Measurements from ENCODE around the gene ZNF587. TPM values are rescaled to one million over a fixed set of nuclear protein-coding genes. Genes with fewer than 3 reads are reported as not detected.
"Not testable (repeated sequence)": the region's sequence is repeated elsewhere in the genome, so short reads cannot be mapped to it uniquely, and the experiment has no call there.

Gene ZNF587
- total and polyA plus RNA-seq, 4 donors: 6.7 to 44.4 (median 15.8) TPM

DNA sequence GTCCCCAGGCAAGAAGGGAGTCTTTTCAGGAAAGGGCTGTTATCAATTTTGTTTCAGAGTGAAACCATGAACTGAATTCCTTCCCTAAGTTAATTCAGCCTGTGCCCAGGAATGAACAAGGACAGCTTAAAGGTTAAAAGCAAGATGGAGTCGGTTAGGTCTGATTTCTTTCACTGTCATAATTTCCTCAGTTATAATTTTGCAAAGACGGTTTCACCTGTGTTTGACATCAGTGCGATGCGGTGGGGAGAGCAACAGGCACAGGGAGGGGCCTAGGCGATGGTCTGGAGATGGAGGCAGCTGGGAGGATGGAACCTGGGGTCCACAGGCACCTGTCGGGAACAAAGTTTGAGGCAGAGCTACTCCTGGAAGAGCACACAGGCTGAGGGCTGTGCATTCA is 29.1 kb upstream of the ZNF587 start:
- H3K27me3 ChIP-seq (ENCODE audit: control insufficient read depth in 3 of 3, insufficient read depth in 3 of 3, low read length in 2 of 3): no peaks in the 10 kb centered on the region
- H3K27ac ChIP-seq (ENCODE audit: low read depth in 1 of 2, low read length in 1 of 2): no peak overlapping the region
- peak overlapping the region; percentile 86 for H3K4me3 ChIP-seq
- DNase-seq (no peak), ATAC-seq (ENCODE audit: insufficient read depth, low FRiP score) (no peak)
- TF ChIP-seq, protein P1, sequence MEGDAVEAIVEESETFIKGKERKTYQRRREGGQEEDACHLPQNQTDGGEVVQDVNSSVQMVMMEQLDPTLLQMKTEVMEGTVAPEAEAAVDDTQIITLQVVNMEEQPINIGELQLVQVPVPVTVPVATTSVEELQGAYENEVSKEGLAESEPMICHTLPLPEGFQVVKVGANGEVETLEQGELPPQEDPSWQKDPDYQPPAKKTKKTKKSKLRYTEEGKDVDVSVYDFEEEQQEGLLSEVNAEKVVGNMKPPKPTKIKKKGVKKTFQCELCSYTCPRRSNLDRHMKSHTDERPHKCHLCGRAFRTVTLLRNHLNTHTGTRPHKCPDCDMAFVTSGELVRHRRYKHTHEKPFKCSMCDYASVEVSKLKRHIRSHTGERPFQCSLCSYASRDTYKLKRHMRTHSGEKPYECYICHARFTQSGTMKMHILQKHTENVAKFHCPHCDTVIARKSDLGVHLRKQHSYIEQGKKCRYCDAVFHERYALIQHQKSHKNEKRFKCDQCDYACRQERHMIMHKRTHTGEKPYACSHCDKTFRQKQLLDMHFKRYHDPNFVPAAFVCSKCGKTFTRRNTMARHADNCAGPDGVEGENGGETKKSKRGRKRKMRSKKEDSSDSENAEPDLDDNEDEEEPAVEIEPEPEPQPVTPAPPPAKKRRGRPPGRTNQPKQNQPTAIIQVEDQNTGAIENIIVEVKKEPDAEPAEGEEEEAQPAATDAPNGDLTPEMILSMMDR (IDR thresholded peaks at IDR 0.05; ENCODE audit: control extremely low read depth, extremely low read depth): no peak
- H3K4me1 ChIP-seq (ENCODE audit: control insufficient read depth in 5 of 5, insufficient read depth in 5 of 5, low read length in 5 of 5): peaks cover 2 to 8% (median 3%) of the 10 kb centered on the region in 5 donors
- peaks cover 0 to 6% (median 0%) of the 10 kb centered on the region in 4 donors for H3K9me3 ChIP-seq (ENCODE audit: control insufficient read depth in 4 of 4, insufficient read depth in 3 of 4, low read length in 3 of 4)
- H3K36me3 ChIP-seq (ENCODE audit: control insufficient read depth in 4 of 4, insufficient read depth in 4 of 4, low read length in 4 of 4): peaks cover 0 to 7% (median 4%) of the 10 kb centered on the region in 4 donors
- peak overlapping the region in 1 of 2 donors; percentile 89 for H3K9ac ChIP-seq (ENCODE audit: insufficient read depth in 1 of 2, low read length in 2 of 2)
- WGBS, 2 donors: 78 to 92% methylated on average over 6 of the region's 6 CpGs

DNA sequence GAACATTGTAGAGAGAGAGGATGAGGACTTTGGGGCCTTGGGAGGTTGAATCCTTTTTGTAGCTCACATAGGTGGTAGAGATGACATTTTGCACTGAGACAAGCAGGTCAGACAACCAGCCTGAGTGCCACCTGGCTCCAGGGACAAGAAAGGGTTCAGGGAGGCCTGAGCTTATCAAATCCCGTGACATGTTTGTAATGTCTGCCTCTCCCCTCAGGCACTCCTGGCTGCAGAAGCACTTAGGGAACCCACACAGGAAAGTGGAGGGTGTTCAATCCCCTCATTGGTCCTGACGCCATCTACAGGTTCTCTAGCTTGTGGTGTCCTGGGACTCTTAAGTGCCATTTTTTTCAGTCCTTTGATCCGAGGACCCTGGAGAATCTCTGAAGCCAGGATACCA is 28.6 kb upstream of the ZNF587 start:
- H3K4me3 ChIP-seq; H3K9me3 ChIP-seq (ENCODE audit: control insufficient read depth in 4 of 4, insufficient read depth in 3 of 4, low read length in 3 of 4); H3K27me3 ChIP-seq (ENCODE audit: control insufficient read depth in 3 of 3, insufficient read depth in 3 of 3, low read length in 2 of 3); H3K36me3 ChIP-seq (ENCODE audit: control insufficient read depth in 4 of 4, insufficient read depth in 4 of 4, low read length in 4 of 4); H3K4me1 ChIP-seq (ENCODE audit: control insufficient read depth in 5 of 5, insufficient read depth in 5 of 5, low read length in 5 of 5); H3K9ac ChIP-seq (ENCODE audit: insufficient read depth in 1 of 2, low read length in 2 of 2); DNase-seq; H3K27ac ChIP-seq (ENCODE audit: low read depth in 1 of 2, low read length in 1 of 2); ATAC-seq (ENCODE audit: insufficient read depth, low FRiP score): not testable (repeated sequence)
- 55 to 67% methylated on average over 2 to 3 of the region's 3 CpGs for WGBS, 2 donors

DNA sequence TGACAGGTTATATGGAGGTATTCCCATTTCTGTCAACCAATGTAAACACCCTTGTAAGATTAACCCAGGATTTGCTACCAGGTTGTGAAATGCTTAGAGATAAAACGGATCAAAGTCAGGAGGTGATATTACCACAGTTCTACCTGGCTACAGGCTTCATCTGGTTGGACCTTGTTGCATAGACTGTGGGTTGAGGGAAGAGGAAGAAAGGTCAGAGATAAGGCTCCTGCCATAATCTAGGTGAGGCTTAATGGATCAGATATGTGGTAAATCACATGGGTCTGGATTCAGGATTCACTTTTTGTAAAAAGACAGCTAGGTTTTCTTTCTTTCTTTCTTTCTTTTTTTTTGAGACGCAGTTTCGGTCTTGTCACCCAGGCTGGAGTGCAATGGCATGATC is 28.2 kb upstream of the ZNF587 start:
- H3K9ac ChIP-seq (ENCODE audit: insufficient read depth in 1 of 2, low read length in 2 of 2); H3K27ac ChIP-seq (ENCODE audit: low read depth in 1 of 2, low read length in 1 of 2); H3K4me3 ChIP-seq; ATAC-seq (ENCODE audit: insufficient read depth, low FRiP score); H3K27me3 ChIP-seq (ENCODE audit: control insufficient read depth in 3 of 3, insufficient read depth in 3 of 3, low read length in 2 of 3); H3K36me3 ChIP-seq (ENCODE audit: control insufficient read depth in 4 of 4, insufficient read depth in 4 of 4, low read length in 4 of 4); DNase-seq; H3K4me1 ChIP-seq (ENCODE audit: control insufficient read depth in 5 of 5, insufficient read depth in 5 of 5, low read length in 5 of 5): not testable (repeated sequence)
- peaks cover 0 to 11% (median 0%) of the 10 kb centered on the region in 4 donors for H3K9me3 ChIP-seq (ENCODE audit: control insufficient read depth in 4 of 4, insufficient read depth in 3 of 4, low read length in 3 of 4)
- 89 to 97% methylated on average over 3 of the region's 3 CpGs for WGBS, 2 donors

DNA sequence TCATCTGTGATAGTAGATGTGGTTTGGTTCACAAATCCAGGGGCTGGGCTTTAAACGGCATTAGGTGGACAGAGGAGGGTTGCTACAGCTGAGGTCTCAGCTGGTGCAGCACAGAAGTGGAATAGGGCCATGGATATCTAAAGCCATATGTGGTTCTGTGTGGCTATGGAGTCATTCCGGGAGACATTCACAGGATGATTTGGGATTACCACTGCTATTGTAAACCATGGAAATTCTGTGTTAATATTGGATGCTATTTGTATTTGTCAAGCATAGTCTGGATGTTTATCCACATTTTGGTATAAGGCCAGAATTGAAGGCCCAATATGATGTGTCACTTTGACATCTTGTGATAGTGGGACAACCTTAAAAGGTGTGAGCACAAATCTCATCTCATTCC is 26.5 kb upstream of the ZNF587 start:
- not testable (repeated sequence) for H3K4me3 ChIP-seq; H3K27me3 ChIP-seq (ENCODE audit: control insufficient read depth in 3 of 3, insufficient read depth in 3 of 3, low read length in 2 of 3); H3K36me3 ChIP-seq (ENCODE audit: control insufficient read depth in 4 of 4, insufficient read depth in 4 of 4, low read length in 4 of 4); DNase-seq; H3K27ac ChIP-seq (ENCODE audit: low read depth in 1 of 2, low read length in 1 of 2); H3K4me1 ChIP-seq (ENCODE audit: control insufficient read depth in 5 of 5, insufficient read depth in 5 of 5, low read length in 5 of 5); ATAC-seq (ENCODE audit: insufficient read depth, low FRiP score); H3K9ac ChIP-seq (ENCODE audit: insufficient read depth in 1 of 2, low read length in 2 of 2)
- H3K9me3 ChIP-seq (ENCODE audit: control insufficient read depth in 4 of 4, insufficient read depth in 3 of 4, low read length in 3 of 4): peaks cover 0 to 15% (median 0%) of the 10 kb centered on the region in 4 donors
- WGBS, 2 donors: 63 to 76% methylated on average over 2 of the region's 2 CpGs

DNA sequence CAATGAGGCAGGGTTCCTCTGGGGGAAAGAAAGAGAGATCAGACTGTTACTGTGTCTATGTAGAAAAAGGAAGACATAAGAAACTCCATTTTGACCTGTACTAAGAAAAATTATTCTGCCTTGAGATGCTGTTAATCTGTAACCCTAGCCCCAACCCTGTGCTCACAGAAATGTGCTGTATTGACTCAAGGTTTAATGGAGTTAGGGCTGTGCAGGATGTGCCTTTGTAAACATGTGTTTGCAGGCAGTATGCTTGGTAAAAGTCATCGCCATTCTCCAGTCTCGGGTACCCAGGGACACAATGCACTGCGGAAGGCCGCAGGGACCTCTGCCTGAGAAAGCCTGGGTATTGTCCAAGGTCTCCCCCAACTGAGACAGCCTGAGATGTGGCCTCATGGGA is 26.1 kb upstream of the ZNF587 start:
- H3K9ac ChIP-seq (ENCODE audit: insufficient read depth in 1 of 2, low read length in 2 of 2); H3K4me3 ChIP-seq; H3K36me3 ChIP-seq (ENCODE audit: control insufficient read depth in 4 of 4, insufficient read depth in 4 of 4, low read length in 4 of 4); H3K27me3 ChIP-seq (ENCODE audit: control insufficient read depth in 3 of 3, insufficient read depth in 3 of 3, low read length in 2 of 3); ATAC-seq (ENCODE audit: insufficient read depth, low FRiP score); DNase-seq; H3K4me1 ChIP-seq (ENCODE audit: control insufficient read depth in 5 of 5, insufficient read depth in 5 of 5, low read length in 5 of 5): not testable (repeated sequence)
- 71 to 91% methylated on average over 4 of the region's 4 CpGs for WGBS, 2 donors
- Histone ChIP-seq H3K9me3 (ENCODE audit: control insufficient read depth in 4 of 4, insufficient read depth in 3 of 4, low read length in 3 of 4) (peaks cover 0 to 15% (median 0%) of the 10 kb centered on the region in 4 donors), H3K27ac (ENCODE audit: low read depth in 1 of 2, low read length in 1 of 2) (peak overlapping the region in 1 of 2 donors; percentile 14)
